ENCODE measurements around the gene TBC1D4.
"Not testable (repeated sequence)": the region's sequence is repeated elsewhere in the genome, so short reads cannot be mapped to it uniquely, and the experiment has no call there.

Gene TBC1D4

GRCh38 chr13:75309981-75310580, 171.9 kb downstream of the TBC1D4 start:
- no peak overlapping the region for H3K4me3 ChIP-seq (ENCODE audit: low read length)
- no peak for DNase-seq (ENCODE audit: low read depth, low spot score)

- H3K4me3 ChIP-seq (ENCODE audit: low read length): no peak overlapping the region
Measured at GRCh38 chr13:75308222-75308621, 173.7 kb downstream of the TBC1D4 start.

GRCh38 chr13:75307370-75307949, 174.5 kb downstream of the TBC1D4 start:
- H3K4me3 ChIP-seq (ENCODE audit: low read length): no peak overlapping the region
- DNase-seq (ENCODE audit: low read depth, low spot score): no peak

More at GRCh38 chr13:75308222-75308621, 173.7 kb downstream of the TBC1D4 start:
- DNase-seq (ENCODE audit: low read depth, low spot score): no peak

GRCh38 chr13:75306967-75307366, 175.0 kb downstream of the TBC1D4 start:
- H3K4me3 ChIP-seq (ENCODE audit: low read length); DNase-seq (ENCODE audit: low read depth, low spot score): not testable (repeated sequence)

GRCh38 chr13:75305059-75305458, 176.9 kb downstream of the TBC1D4 start:
- DNase-seq (ENCODE audit: low read depth, low spot score): no peak
- H3K4me3 ChIP-seq (ENCODE audit: low read length): no peak overlapping the region

- H3K4me3 ChIP-seq (ENCODE audit: low read length): no peak overlapping the region
- DNase-seq (ENCODE audit: low read depth, low spot score): no peak
Measured at GRCh38 chr13:75303263-75303662, 178.7 kb downstream of the TBC1D4 start.

GRCh38 chr13:75302071-75302698, 179.8 kb downstream of the TBC1D4 start:
- H3K4me3 ChIP-seq (ENCODE audit: low read length): no peak overlapping the region
- DNase-seq (ENCODE audit: low read depth, low spot score): no peak

- no peak for DNase-seq (ENCODE audit: low read depth, low spot score)
- H3K4me3 ChIP-seq (ENCODE audit: low read length): no peak overlapping the region
Measured at GRCh38 chr13:75299913-75300862, 181.8 kb downstream of the TBC1D4 start.

GRCh38 chr13:75299246-75299645, 182.7 kb downstream of the TBC1D4 start:
- H3K4me3 ChIP-seq (ENCODE audit: low read length): no peak overlapping the region
- no peak for DNase-seq (ENCODE audit: low read depth, low spot score)

- peak overlapping the region; percentile 31; the same call in 1 of the 2 replicates for H3K4me3 ChIP-seq (ENCODE audit: low read length)
- peak; percentile 98 for DNase-seq (ENCODE audit: low read depth, low spot score)
Measured at GRCh38 chr13:75296641-75297040, 185.3 kb downstream of the TBC1D4 start.

GRCh38 chr13:75295201-75295600, 186.8 kb downstream of the TBC1D4 start:
- no peak for DNase-seq (ENCODE audit: low read depth, low spot score)
- H3K4me3 ChIP-seq (ENCODE audit: low read length): no peak overlapping the region

- no peak overlapping the region for H3K4me3 ChIP-seq (ENCODE audit: low read length)
- DNase-seq (ENCODE audit: low read depth, low spot score): peak; percentile 64
Measured at GRCh38 chr13:75294110-75294509, 187.9 kb downstream of the TBC1D4 start.

- no peak overlapping the region for H3K4me3 ChIP-seq (ENCODE audit: low read length)
- DNase-seq (ENCODE audit: low read depth, low spot score): no peak
Measured at GRCh38 chr13:75285310-75285709, 196.7 kb downstream of the TBC1D4 start.

GRCh38 chr13:75279834-75280369, 202.1 kb downstream of the TBC1D4 start:
- H3K4me3 ChIP-seq (ENCODE audit: low read length): no peak overlapping the region
- no peak for DNase-seq (ENCODE audit: low read depth, low spot score)

GRCh38 chr13:75273695-75274094, 208.3 kb downstream of the TBC1D4 start:
- not testable (repeated sequence) for DNase-seq (ENCODE audit: low read depth, low spot score); H3K4me3 ChIP-seq (ENCODE audit: low read length)

- no peak overlapping the region for H3K4me3 ChIP-seq (ENCODE audit: low read length)
- DNase-seq (ENCODE audit: low read depth, low spot score): no peak
Measured at GRCh38 chr13:75271846-75272245, 210.1 kb downstream of the TBC1D4 start.

- not testable (repeated sequence) for H3K4me3 ChIP-seq (ENCODE audit: low read length); DNase-seq (ENCODE audit: low read depth, low spot score)
Measured at GRCh38 chr13:75268481-75268880, 213.5 kb downstream of the TBC1D4 start.

- DNase-seq (ENCODE audit: low read depth, low spot score): no peak
- H3K4me3 ChIP-seq (ENCODE audit: low read length): no peak overlapping the region
Measured at GRCh38 chr13:75264611-75265010, 217.4 kb downstream of the TBC1D4 start.

- no peak for DNase-seq (ENCODE audit: low read depth, low spot score)
- no peak overlapping the region for H3K4me3 ChIP-seq (ENCODE audit: low read length)
Measured at GRCh38 chr13:75263741-75264407, 218.1 kb downstream of the TBC1D4 start.
